ENCODE data around the gene DNAJB12.

The DNAJB12 gene

GRCh38 chr10:72319416-72320254 is 35.1 kb downstream of the DNAJB12 start:
- Histone ChIP-seq H3K27ac (ENCODE audit: low read depth, low read length) (peak overlapping the region; percentile 79), H3K27me3 (ENCODE audit: control insufficient read depth in 1 of 2, insufficient read depth in 2 of 2, low read length in 2 of 2) (no peaks in the 10 kb centered on the region), H3K9me3 (ENCODE audit: low read length) (no peaks in the 10 kb centered on the region), H3K4me3 (ENCODE audit: low read depth in 1 of 2, low read length in 2 of 2) (peak overlapping the region; percentile 37 to 55), H3K36me3 (ENCODE audit: insufficient read depth, low read length) (no peaks in the 10 kb centered on the region), H3K4me1 (ENCODE audit: insufficient read depth, low read length) (peaks cover 41% of the 10 kb centered on the region), H3K9ac (ENCODE audit: low read length) (peak overlapping the region; percentile 57)

GRCh38 chr10:72318418-72319262 is 36.1 kb downstream of the DNAJB12 start:
- H3K4me1 ChIP-seq (ENCODE audit: insufficient read depth, low read length) = peaks cover 41% of the 10 kb centered on the region
- H3K4me3 ChIP-seq (ENCODE audit: low read depth in 1 of 2, low read length in 2 of 2) = peak overlapping the region in 1 of 2 donors; percentile 55
- no peaks in the 10 kb centered on the region for H3K9me3 ChIP-seq (ENCODE audit: low read length)
- peak overlapping the region; percentile 79 for H3K27ac ChIP-seq (ENCODE audit: low read depth, low read length)
- no peak overlapping the region for H3K9ac ChIP-seq (ENCODE audit: low read length)
- no peaks in the 10 kb centered on the region for H3K27me3 ChIP-seq (ENCODE audit: control insufficient read depth in 1 of 2, insufficient read depth in 2 of 2, low read length in 2 of 2)
- no peaks in the 10 kb centered on the region for H3K36me3 ChIP-seq (ENCODE audit: insufficient read depth, low read length)

GRCh38 chr10:72316748-72317435 is 37.8 kb downstream of the DNAJB12 start:
- H3K4me3 ChIP-seq (ENCODE audit: low read depth in 1 of 2, low read length in 2 of 2) = no peak overlapping the region
- no peaks in the 10 kb centered on the region for H3K27me3 ChIP-seq (ENCODE audit: control insufficient read depth in 1 of 2, insufficient read depth in 2 of 2, low read length in 2 of 2)
- no peak overlapping the region for H3K27ac ChIP-seq (ENCODE audit: low read depth, low read length)
- H3K36me3 ChIP-seq (ENCODE audit: insufficient read depth, low read length) = no peaks in the 10 kb centered on the region
- H3K9me3 ChIP-seq (ENCODE audit: low read length) = no peaks in the 10 kb centered on the region
- no peak overlapping the region for H3K9ac ChIP-seq (ENCODE audit: low read length)
- H3K4me1 ChIP-seq (ENCODE audit: insufficient read depth, low read length) = peaks cover 41% of the 10 kb centered on the region

- H3K36me3 ChIP-seq (ENCODE audit: insufficient read depth, low read length) = no peaks in the 10 kb centered on the region
- no peak overlapping the region for H3K4me3 ChIP-seq (ENCODE audit: low read depth in 1 of 2, low read length in 2 of 2)
- no peaks in the 10 kb centered on the region for H3K9me3 ChIP-seq (ENCODE audit: low read length)
- no peaks in the 10 kb centered on the region for H3K27me3 ChIP-seq (ENCODE audit: control insufficient read depth in 1 of 2, insufficient read depth in 2 of 2, low read length in 2 of 2)
- H3K27ac ChIP-seq (ENCODE audit: low read depth, low read length) = peak overlapping the region; percentile 14
- H3K4me1 ChIP-seq (ENCODE audit: insufficient read depth, low read length) = peaks cover 41% of the 10 kb centered on the region
- H3K9ac ChIP-seq (ENCODE audit: low read length) = no peak overlapping the region
These were observed 38.4 kb downstream of the DNAJB12 start for GRCh38 chr10:72316386-72316700.

- Histone ChIP-seq H3K4me1 (ENCODE audit: insufficient read depth, low read length) (peaks cover 37% of the 10 kb centered on the region), H3K27ac (ENCODE audit: low read depth, low read length) (peak overlapping the region; percentile 14), H3K4me3 (ENCODE audit: low read depth in 1 of 2, low read length in 2 of 2) (no peak overlapping the region), H3K9ac (ENCODE audit: low read length) (no peak overlapping the region), H3K9me3 (ENCODE audit: low read length) (no peaks in the 10 kb centered on the region), H3K27me3 (ENCODE audit: control insufficient read depth in 1 of 2, insufficient read depth in 2 of 2, low read length in 2 of 2) (no peaks in the 10 kb centered on the region), H3K36me3 (ENCODE audit: insufficient read depth, low read length) (no peaks in the 10 kb centered on the region)
These were observed 38.9 kb downstream of the DNAJB12 start for GRCh38 chr10:72315611-72316385.

GRCh38 chr10:72315054-72315453 is 39.7 kb downstream of the DNAJB12 start:
- H3K4me3 ChIP-seq (ENCODE audit: low read depth in 1 of 2, low read length in 2 of 2) = no peak overlapping the region
- peaks cover 31% of the 10 kb centered on the region for H3K4me1 ChIP-seq (ENCODE audit: insufficient read depth, low read length)
- H3K27me3 ChIP-seq (ENCODE audit: control insufficient read depth in 1 of 2, insufficient read depth in 2 of 2, low read length in 2 of 2) = no peaks in the 10 kb centered on the region
- H3K27ac ChIP-seq (ENCODE audit: low read depth, low read length) = no peak overlapping the region
- no peaks in the 10 kb centered on the region for H3K36me3 ChIP-seq (ENCODE audit: insufficient read depth, low read length)
- H3K9me3 ChIP-seq (ENCODE audit: low read length) = no peaks in the 10 kb centered on the region
- H3K9ac ChIP-seq (ENCODE audit: low read length) = no peak overlapping the region

GRCh38 chr10:72314263-72314662 is 40.5 kb downstream of the DNAJB12 start:
- Histone ChIP-seq H3K4me3 (ENCODE audit: low read depth in 1 of 2, low read length in 2 of 2) (no peak overlapping the region), H3K9me3 (ENCODE audit: low read length) (no peaks in the 10 kb centered on the region), H3K9ac (ENCODE audit: low read length) (no peak overlapping the region), H3K36me3 (ENCODE audit: insufficient read depth, low read length) (no peaks in the 10 kb centered on the region), H3K27me3 (ENCODE audit: control insufficient read depth in 1 of 2, insufficient read depth in 2 of 2, low read length in 2 of 2) (no peaks in the 10 kb centered on the region), H3K4me1 (ENCODE audit: insufficient read depth, low read length) (peaks cover 30% of the 10 kb centered on the region), H3K27ac (ENCODE audit: low read depth, low read length) (no peak overlapping the region)

GRCh38 chr10:72312865-72313391 is 41.8 kb downstream of the DNAJB12 start:
- no peak overlapping the region for H3K4me3 ChIP-seq (ENCODE audit: low read depth in 1 of 2, low read length in 2 of 2)
- no peak overlapping the region for H3K9ac ChIP-seq (ENCODE audit: low read length)
- H3K27ac ChIP-seq (ENCODE audit: low read depth, low read length) = no peak overlapping the region
- H3K9me3 ChIP-seq (ENCODE audit: low read length) = no peaks in the 10 kb centered on the region
- peaks cover 24% of the 10 kb centered on the region for H3K4me1 ChIP-seq (ENCODE audit: insufficient read depth, low read length)
- H3K36me3 ChIP-seq (ENCODE audit: insufficient read depth, low read length) = no peaks in the 10 kb centered on the region
- H3K27me3 ChIP-seq (ENCODE audit: control insufficient read depth in 1 of 2, insufficient read depth in 2 of 2, low read length in 2 of 2) = no peaks in the 10 kb centered on the region

- Histone ChIP-seq H3K27me3 (ENCODE audit: control insufficient read depth in 1 of 2, insufficient read depth in 2 of 2, low read length in 2 of 2) (no peaks in the 10 kb centered on the region), H3K4me1 (ENCODE audit: insufficient read depth, low read length) (peaks cover 20% of the 10 kb centered on the region), H3K27ac (ENCODE audit: low read depth, low read length) (no peak overlapping the region), H3K4me3 (ENCODE audit: low read depth in 1 of 2, low read length in 2 of 2) (no peak overlapping the region), H3K9me3 (ENCODE audit: low read length) (no peaks in the 10 kb centered on the region), H3K36me3 (ENCODE audit: insufficient read depth, low read length) (no peaks in the 10 kb centered on the region), H3K9ac (ENCODE audit: low read length) (no peak overlapping the region)
These were observed 43.1 kb downstream of the DNAJB12 start for GRCh38 chr10:72311667-72312066.

- no peaks in the 10 kb centered on the region for H3K27me3 ChIP-seq (ENCODE audit: control insufficient read depth in 1 of 2, insufficient read depth in 2 of 2, low read length in 2 of 2)
- H3K27ac ChIP-seq (ENCODE audit: low read depth, low read length) = no peak overlapping the region
- no peaks in the 10 kb centered on the region for H3K9me3 ChIP-seq (ENCODE audit: low read length)
- H3K36me3 ChIP-seq (ENCODE audit: insufficient read depth, low read length) = no peaks in the 10 kb centered on the region
- H3K4me3 ChIP-seq (ENCODE audit: low read depth in 1 of 2, low read length in 2 of 2) = no peak overlapping the region
- peaks cover 13% of the 10 kb centered on the region for H3K4me1 ChIP-seq (ENCODE audit: insufficient read depth, low read length)
- no peak overlapping the region for H3K9ac ChIP-seq (ENCODE audit: low read length)
These were observed 44.1 kb downstream of the DNAJB12 start for GRCh38 chr10:72310636-72311035.

All from muscle layer of colon (tissue), 2 donors.